Hepatic stellate cell (primary cell): Measurements from ENCODE around the gene MMP23B.

Experiments used
- DNase-seq: peaks from one replicate; pipeline ENCODE4 v3.0.0; 2011; ENCODE audit warnings: low spot score

MMP23B gene

GRCh38 chr1:1620433-1621139, 11.4 kb upstream of the MMP23B start:
- no peak for DNase-seq

GRCh38 chr1:1621173-1622009, 10.6 kb upstream of the MMP23B start:
- no peak for DNase-seq

GRCh38 chr1:1622010-1622787, 9.8 kb upstream of the MMP23B start:
- no peak for DNase-seq

GRCh38 chr1:1622788-1623094, 9.2 kb upstream of the MMP23B start:
- DNase-seq: no peak

- DNase-seq: no peak
These were observed 8.8 kb upstream of the MMP23B start for GRCh38 chr1:1623181-1623630.

GRCh38 chr1:1623631-1624442, 8.1 kb upstream of the MMP23B start:
- no peak for DNase-seq

GRCh38 chr1:1624443-1625403, 7.2 kb upstream of the MMP23B start:
- no peak for DNase-seq

GRCh38 chr1:1625404-1625775, 6.6 kb upstream of the MMP23B start:
- no peak for DNase-seq

- no peak for DNase-seq
These were observed 6.2 kb upstream of the MMP23B start for GRCh38 chr1:1625824-1626206.

GRCh38 chr1:1626207-1627141, 5.5 kb upstream of the MMP23B start:
- no peak for DNase-seq

GRCh38 chr1:1627261-1627828, 4.6 kb upstream of the MMP23B start:
- DNase-seq: no peak

- DNase-seq: no peak
These were observed 3.9 kb upstream of the MMP23B start for GRCh38 chr1:1627829-1628753.

- no peak for DNase-seq
These were observed 3.1 kb upstream of the MMP23B start for GRCh38 chr1:1628754-1629429.

GRCh38 chr1:1629430-1630190, 2.4 kb upstream of the MMP23B start:
- DNase-seq: no peak

GRCh38 chr1:1630191-1630964, 1.6 kb upstream of the MMP23B start:
- no peak for DNase-seq
